ENCODE results near the gene STX12.
"Not testable (repeated sequence)": the region's sequence is repeated elsewhere in the genome, so short reads cannot be mapped to it uniquely, and the experiment has no call there.

The STX12 gene

DNA sequence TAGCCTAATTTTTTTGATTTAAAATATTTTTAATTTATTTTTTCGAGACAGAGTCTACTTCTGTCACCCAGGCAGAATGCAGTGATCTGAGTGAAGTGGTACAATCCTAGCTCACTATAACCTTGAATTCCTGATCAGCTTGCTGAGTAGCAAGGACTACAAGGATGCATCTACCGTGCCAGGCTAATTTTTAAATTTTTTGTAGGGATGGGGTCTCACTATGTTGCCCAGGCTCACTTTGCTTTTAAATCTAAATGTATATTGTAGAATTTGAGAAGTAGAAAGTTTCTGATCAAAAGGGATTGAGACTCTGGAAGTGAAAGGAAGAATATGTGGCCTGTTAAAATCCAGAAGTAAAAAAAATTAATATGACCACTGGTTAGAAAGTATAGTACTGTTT lies 1.6 kb downstream of the STX12 start:
- peak overlapping the region; percentile 21 for H3K4me3 ChIP-seq (ENCODE audit: low read depth, low read length)
- no peak for DNase-seq (ENCODE audit: low read depth)
- TF ChIP-seq, protein P1, sequence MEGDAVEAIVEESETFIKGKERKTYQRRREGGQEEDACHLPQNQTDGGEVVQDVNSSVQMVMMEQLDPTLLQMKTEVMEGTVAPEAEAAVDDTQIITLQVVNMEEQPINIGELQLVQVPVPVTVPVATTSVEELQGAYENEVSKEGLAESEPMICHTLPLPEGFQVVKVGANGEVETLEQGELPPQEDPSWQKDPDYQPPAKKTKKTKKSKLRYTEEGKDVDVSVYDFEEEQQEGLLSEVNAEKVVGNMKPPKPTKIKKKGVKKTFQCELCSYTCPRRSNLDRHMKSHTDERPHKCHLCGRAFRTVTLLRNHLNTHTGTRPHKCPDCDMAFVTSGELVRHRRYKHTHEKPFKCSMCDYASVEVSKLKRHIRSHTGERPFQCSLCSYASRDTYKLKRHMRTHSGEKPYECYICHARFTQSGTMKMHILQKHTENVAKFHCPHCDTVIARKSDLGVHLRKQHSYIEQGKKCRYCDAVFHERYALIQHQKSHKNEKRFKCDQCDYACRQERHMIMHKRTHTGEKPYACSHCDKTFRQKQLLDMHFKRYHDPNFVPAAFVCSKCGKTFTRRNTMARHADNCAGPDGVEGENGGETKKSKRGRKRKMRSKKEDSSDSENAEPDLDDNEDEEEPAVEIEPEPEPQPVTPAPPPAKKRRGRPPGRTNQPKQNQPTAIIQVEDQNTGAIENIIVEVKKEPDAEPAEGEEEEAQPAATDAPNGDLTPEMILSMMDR (conservative IDR thresholded peaks at IDR 0.05; ENCODE audit: low read depth, low read length) = no peak

- not testable (repeated sequence) for H3K4me3 ChIP-seq (ENCODE audit: low read depth, low read length); DNase-seq (ENCODE audit: low read depth)
These were observed 2.3 kb downstream of the STX12 start for GRCh38 chr1:27775336-27775735.

- DNase-seq (ENCODE audit: low read depth); H3K4me3 ChIP-seq (ENCODE audit: low read depth, low read length): not testable (repeated sequence)
These were observed 3.3 kb downstream of the STX12 start for GRCh38 chr1:27776276-27776675.

DNA sequence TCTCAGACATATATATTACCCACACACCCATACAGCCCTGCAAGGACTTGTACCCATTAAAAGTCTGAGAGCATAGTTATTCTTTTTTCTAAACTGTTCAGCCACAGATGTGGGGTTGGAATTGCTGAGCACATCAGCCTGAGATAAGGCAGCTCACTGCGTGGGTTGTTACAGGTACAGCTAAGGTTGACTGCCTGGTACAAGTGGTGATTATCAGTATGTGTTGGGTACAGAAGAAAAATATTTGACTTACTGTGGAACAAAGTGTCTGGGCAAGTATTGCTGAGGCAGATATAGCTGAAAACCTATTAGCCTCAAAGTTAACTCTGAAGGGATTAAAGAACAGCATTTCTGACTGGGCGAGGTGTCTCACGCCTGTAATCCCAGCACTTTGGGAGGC lies 5.0 kb downstream of the STX12 start:
- TF ChIP-seq, protein P1 (conservative IDR thresholded peaks at IDR 0.05; ENCODE audit: low read depth, low read length) = no peak
- no peak for DNase-seq (ENCODE audit: low read depth)
- H3K4me3 ChIP-seq (ENCODE audit: low read depth, low read length) = no peak overlapping the region

- TF ChIP-seq, protein P1 (conservative IDR thresholded peaks at IDR 0.05; ENCODE audit: low read depth, low read length) = no peak
- no peak for DNase-seq (ENCODE audit: low read depth)
- H3K4me3 ChIP-seq (ENCODE audit: low read depth, low read length) = no peak overlapping the region
These were observed 6.1 kb downstream of the STX12 start for GRCh38 chr1:27779122-27779521.

DNA sequence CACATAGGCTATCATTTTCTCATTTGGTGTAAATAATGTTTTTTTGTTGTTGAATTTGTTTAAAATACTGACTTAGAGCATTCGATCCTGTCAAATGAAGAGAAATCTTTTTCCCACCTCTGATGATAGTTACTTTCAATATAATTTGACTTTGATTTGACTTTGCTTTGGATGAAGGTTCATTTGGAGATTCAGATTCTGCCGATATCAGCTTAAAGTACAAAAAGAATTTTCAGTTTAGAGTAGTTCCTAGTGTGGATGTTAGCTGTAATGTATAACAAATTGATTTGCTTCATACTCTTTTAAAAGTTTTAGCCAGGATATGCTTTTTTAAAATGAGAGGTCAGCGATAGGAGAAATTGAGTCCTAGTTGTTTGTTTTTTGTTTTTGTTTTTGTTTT lies 9.9 kb downstream of the STX12 start:
- no peak for DNase-seq (ENCODE audit: low read depth)
- TF ChIP-seq, protein P1 (conservative IDR thresholded peaks at IDR 0.05; ENCODE audit: low read depth, low read length) = no peak
- H3K4me3 ChIP-seq (ENCODE audit: low read depth, low read length) = no peak overlapping the region

DNA sequence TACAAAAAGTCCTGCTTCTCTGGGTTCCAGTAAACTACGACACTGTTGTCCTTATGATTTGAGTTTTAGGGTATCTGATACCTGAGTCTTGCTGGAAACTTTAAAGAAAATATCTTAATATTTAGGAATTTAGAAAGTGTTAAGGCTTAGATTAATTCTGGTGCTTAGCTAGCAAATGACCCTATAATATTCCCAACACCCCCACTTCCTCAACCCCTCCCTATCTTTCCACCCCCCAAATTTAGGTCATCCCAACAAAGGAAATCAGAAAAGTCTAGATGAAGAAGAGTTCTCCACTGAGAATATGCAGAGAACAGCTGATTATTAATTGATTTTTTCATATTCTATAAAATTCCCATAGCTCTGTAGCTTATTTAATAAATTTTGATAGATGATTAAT lies 11.7 kb downstream of the STX12 start:
- DNase-seq (ENCODE audit: low read depth) = no peak
- TF ChIP-seq, protein P1 (conservative IDR thresholded peaks at IDR 0.05; ENCODE audit: low read depth, low read length) = no peak
- H3K4me3 ChIP-seq (ENCODE audit: low read depth, low read length) = no peak overlapping the region

- no peak overlapping the region for H3K4me3 ChIP-seq (ENCODE audit: low read depth, low read length)
- TF ChIP-seq, protein P1 (conservative IDR thresholded peaks at IDR 0.05; ENCODE audit: low read depth, low read length) = no peak
- peak; percentile 28 for DNase-seq (ENCODE audit: low read depth)
These were observed 12.9 kb downstream of the STX12 start for GRCh38 chr1:27785781-27786455.

All from choroid plexus epithelial cell (primary cell).